NB4 (cell line): Measurements from ENCODE around the gene PRR23E.

Experiments
- DNase-seq: peaks from one replicate; pipeline ENCODE4 v3.0.0; 2010; ENCODE audit warnings: low read depth
- H3K4me3 ChIP-seq: one replicate; pipeline ENCODE4 v1.5.1; 2011; ENCODE audit warnings: mild to moderate bottlenecking, low read depth, low read length, moderate library complexity
- CTCF ChIP-seq: IDR thresholded peaks from one replicate; pipeline ENCODE4 v1.5.1; 2012; ENCODE audit warnings: low read depth, low read length
- MAX ChIP-seq: IDR thresholded peaks from 2 replicates; pipeline ENCODE4 v1.6.1; 2011; ENCODE audit warnings: low read depth, low read length
- MYC ChIP-seq: IDR thresholded peaks from 2 replicates; pipeline ENCODE4 v1.6.1; 2011; ENCODE audit warnings: low read depth, low read length
- POLR2A ChIP-seq: IDR thresholded peaks from 2 replicates; pipeline ENCODE4 v1.6.1; 2011; ENCODE audit warnings: mild to moderate bottlenecking; ENCODE audit not compliant: insufficient read length; ENCODE audit errors: extremely low read depth

The PRR23E gene

GRCh38 chr3:127218454-127218922 lies 25.6 kb downstream of the PRR23E start:
- no peak overlapping the region for H3K4me3 ChIP-seq
- no peak for TF ChIP-seq CTCF
- no peak for DNase-seq

- no peak for DNase-seq
- TF ChIP-seq MAX (no peak), MYC (no peak), CTCF (no peak), POLR2A (no peak)
- no peak overlapping the region for H3K4me3 ChIP-seq
Observed at GRCh38 chr3:127220497-127220896, 27.6 kb downstream of the PRR23E start.

DNA sequence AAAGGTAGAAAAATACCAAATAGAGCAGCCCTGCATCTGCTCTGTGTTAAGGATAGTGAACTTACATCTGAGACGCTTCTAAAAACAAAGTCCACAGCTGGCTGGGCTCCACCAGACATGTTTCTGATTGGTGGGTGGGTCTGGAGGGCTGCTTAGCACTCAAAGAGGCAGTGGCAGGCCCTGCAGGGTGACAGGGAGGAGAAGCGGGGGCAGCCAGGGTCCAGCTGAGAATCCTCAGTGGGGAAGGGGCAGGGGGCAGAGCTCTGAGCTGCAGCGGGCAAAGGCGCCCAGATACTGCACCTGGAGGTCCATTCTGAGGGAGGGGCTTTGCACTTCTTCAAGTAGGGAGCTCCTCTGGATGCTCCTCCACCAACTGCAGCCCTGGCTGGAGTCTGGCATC lies 28.1 kb downstream of the PRR23E start:
- TF ChIP-seq CTCF (no peak), MYC (no peak), MAX (no peak), POLR2A (no peak)
- H3K4me3 ChIP-seq = no peak overlapping the region
- no peak for DNase-seq

DNA sequence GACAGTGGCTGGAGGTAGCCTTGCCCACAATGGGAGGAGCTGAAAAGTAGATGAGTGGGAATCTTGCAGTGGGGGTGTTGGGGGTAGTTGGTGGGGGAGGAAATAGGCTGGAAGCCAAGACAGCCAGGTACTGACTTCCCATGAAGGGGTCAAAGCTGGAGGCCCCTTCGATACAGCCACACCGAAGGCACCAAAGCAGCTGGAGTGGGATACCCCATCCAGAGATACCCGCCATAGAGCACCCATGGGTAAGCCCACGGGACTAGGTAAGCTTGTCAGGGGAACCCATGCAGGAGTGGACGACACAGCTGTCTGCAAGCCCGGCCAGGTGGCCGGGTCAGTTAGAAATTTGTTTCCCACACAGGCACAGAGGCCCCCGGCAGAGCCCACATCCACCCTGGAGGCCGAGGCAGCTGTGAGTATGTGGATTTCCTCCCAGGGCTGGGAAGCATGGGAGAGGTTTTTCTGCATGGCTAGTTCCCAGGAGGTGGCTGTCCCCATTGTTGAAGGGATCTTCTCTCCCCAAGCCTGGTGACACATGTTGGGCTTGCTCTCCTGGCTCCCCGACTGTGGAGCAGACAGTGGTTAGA lies 28.6 kb downstream of the PRR23E start:
- no peak overlapping the region for H3K4me3 ChIP-seq
- TF ChIP-seq MYC (no peak), POLR2A (no peak), CTCF (no peak), MAX (no peak)
- DNase-seq = no peak

GRCh38 chr3:127222163-127222562 lies 29.2 kb downstream of the PRR23E start:
- H3K4me3 ChIP-seq = no peak overlapping the region
- no peak for DNase-seq
- TF ChIP-seq CTCF = no peak

DNA sequence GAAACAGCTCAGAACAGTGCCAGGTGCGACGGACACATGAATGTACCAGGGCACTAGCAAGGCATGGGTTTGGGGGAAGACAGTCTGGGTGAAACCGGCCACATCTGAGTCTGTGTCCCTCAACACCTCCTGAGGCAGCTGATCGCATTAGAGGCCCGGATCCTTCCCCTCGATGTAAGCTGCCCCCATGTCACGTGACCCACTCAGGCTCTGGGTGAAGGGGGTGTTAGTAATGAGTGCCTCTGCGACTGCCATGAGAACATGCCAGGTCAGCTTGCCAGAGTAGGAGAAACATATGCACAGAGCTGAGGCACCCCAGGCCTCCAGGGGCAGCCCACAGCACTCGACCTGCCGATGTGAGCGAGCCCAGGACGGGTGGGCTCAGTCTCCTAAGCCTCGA lies 29.7 kb downstream of the PRR23E start:
- no peak for DNase-seq
- TF ChIP-seq CTCF (no peak), POLR2A (no peak), MYC (no peak)
- H3K4me3 ChIP-seq = no peak overlapping the region
